ENCODE measurements around the gene ALK. TPM values are rescaled to one million over a fixed set of nuclear protein-coding genes. Genes with fewer than 3 reads are reported as not detected.

The ALK gene
- total RNA-seq, 1 experiment from 2014 or later = 14.7 TPM

DNA sequence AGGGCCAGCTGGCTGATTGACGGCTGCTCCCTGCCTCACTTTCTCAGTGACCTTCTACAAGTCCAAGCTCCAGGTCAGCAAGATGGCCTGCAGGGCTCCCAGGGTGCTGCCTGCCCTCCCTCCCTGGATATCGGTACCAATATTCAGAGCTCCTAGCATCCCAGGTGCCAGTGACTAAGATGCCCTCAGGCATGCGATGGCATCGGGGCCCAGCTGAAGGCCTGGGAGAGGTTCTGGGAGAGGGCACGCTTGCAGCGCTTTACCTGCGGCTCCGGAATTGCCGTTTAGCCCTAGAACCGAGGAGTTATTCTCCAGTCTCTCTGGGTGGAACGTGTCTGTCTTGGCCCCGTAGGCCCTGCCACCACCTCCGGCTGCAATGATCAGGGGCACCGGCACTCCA lies 689.3 kb downstream of the ALK start:
- TF ChIP-seq CTCF (conservative IDR thresholded peaks at IDR 0.05; ENCODE audit: low read depth, low read length) = no peak
- no peak for TF ChIP-seq EZH2 (IDR thresholded peaks at IDR 0.05; ENCODE audit: borderline replicate concordance, low read depth, low read length, poor library complexity, severe bottlenecking)
- H3K9me3 ChIP-seq (ENCODE audit: low read depth, low read length, poor library complexity, severe bottlenecking) = no peaks in the 10 kb centered on the region
- no TSS peak for BruUV-seq (replicated peaks)
- no peaks in the 10 kb centered on the region for H3K27me3 ChIP-seq (replicated peaks; ENCODE audit: insufficient read depth, low read depth, low read length, poor library complexity)
- H3K36me3 ChIP-seq (ENCODE audit: insufficient read depth, low read length, poor library complexity, severe bottlenecking) = no peaks in the 10 kb centered on the region
- H3K4me3 ChIP-seq (ENCODE audit: low read depth, low read length, poor library complexity, severe bottlenecking) = no peak overlapping the region
- POLR2A ChIA-PET (ENCODE audit: low non-redundant PET) = no interaction called here
- no peaks in the 10 kb centered on the region for H3K4me1 ChIP-seq (ENCODE audit: insufficient read depth, low read length, poor library complexity, severe bottlenecking)
- no peak overlapping the region for H3K27ac ChIP-seq (ENCODE audit: low read depth, low read length, poor library complexity, severe bottlenecking)
- intact Hi-C loops (cut with micrococcal nuclease; ENCODE audit: unreplicated experiment) = no loop called here
- DNase-seq (ENCODE audit: low spot score) = no peak
- CTCF ChIA-PET = no interaction called here

GRCh38 chr2:29229640-29230039 lies 691.7 kb downstream of the ALK start:
- intact Hi-C loops (cut with micrococcal nuclease; ENCODE audit: unreplicated experiment) = no loop called here
- H3K4me3 ChIP-seq (ENCODE audit: low read depth, low read length, poor library complexity, severe bottlenecking) = no peak overlapping the region
- TF ChIP-seq CTCF (conservative IDR thresholded peaks at IDR 0.05; ENCODE audit: low read depth, low read length) = no peak
- no peak for DNase-seq (ENCODE audit: low spot score)
- no peaks in the 10 kb centered on the region for H3K9me3 ChIP-seq (ENCODE audit: low read depth, low read length, poor library complexity, severe bottlenecking)
- no peaks in the 10 kb centered on the region for H3K27me3 ChIP-seq (replicated peaks; ENCODE audit: insufficient read depth, low read depth, low read length, poor library complexity)
- H3K36me3 ChIP-seq (ENCODE audit: insufficient read depth, low read length, poor library complexity, severe bottlenecking) = no peaks in the 10 kb centered on the region
- H3K27ac ChIP-seq (ENCODE audit: low read depth, low read length, poor library complexity, severe bottlenecking) = no peak overlapping the region
- no TSS peak for BruUV-seq (replicated peaks)
- ChIA-PET POLR2A (ENCODE audit: low non-redundant PET) (no interaction called here), CTCF (no interaction called here)
- H3K4me1 ChIP-seq (ENCODE audit: insufficient read depth, low read length, poor library complexity, severe bottlenecking) = no peaks in the 10 kb centered on the region

GRCh38 chr2:29228947-29229346 lies 692.4 kb downstream of the ALK start:
- no TSS peak for BruUV-seq (replicated peaks)
- intact Hi-C loops (cut with micrococcal nuclease; ENCODE audit: unreplicated experiment) = no loop called here
- no peaks in the 10 kb centered on the region for H3K9me3 ChIP-seq (ENCODE audit: low read depth, low read length, poor library complexity, severe bottlenecking)
- H3K4me1 ChIP-seq (ENCODE audit: insufficient read depth, low read length, poor library complexity, severe bottlenecking) = peaks cover 4% of the 10 kb centered on the region
- no peaks in the 10 kb centered on the region for H3K27me3 ChIP-seq (replicated peaks; ENCODE audit: insufficient read depth, low read depth, low read length, poor library complexity)
- no peaks in the 10 kb centered on the region for H3K36me3 ChIP-seq (ENCODE audit: insufficient read depth, low read length, poor library complexity, severe bottlenecking)
- H3K4me3 ChIP-seq (ENCODE audit: low read depth, low read length, poor library complexity, severe bottlenecking) = no peak overlapping the region
- no peak for DNase-seq (ENCODE audit: low spot score)
- ChIA-PET POLR2A (ENCODE audit: low non-redundant PET) (no interaction called here), CTCF (no interaction called here)
- H3K27ac ChIP-seq (ENCODE audit: low read depth, low read length, poor library complexity, severe bottlenecking) = no peak overlapping the region
- TF ChIP-seq CTCF (conservative IDR thresholded peaks at IDR 0.05; ENCODE audit: low read depth, low read length) = no peak
- no peak for TF ChIP-seq EZH2 (IDR thresholded peaks at IDR 0.05; ENCODE audit: borderline replicate concordance, low read depth, low read length, poor library complexity, severe bottlenecking)

Measured in A673 (cell line).